H1 (cell line): ENCODE results near the gene PIGL. TPM values are rescaled to one million over a fixed set of nuclear protein-coding genes. Genes with fewer than 3 reads are reported as not detected.

Experiments
- CBX5 ChIP-seq: fragments of 300-800, 300-1000 bp; sonication (generic); IDR thresholded peaks from 2 replicates; pipeline ENCODE4 v1.7.1; 2016; ENCODE audit warnings: antibody characterized with exemption, low read length, low read depth
- CEBPB ChIP-seq: IDR thresholded peaks from 2 replicates; pipeline ENCODE4 v1.6.1; 2012; ENCODE audit warnings: low read depth, low read length
- CHD1 ChIP-seq: IDR thresholded peaks from 2 replicates; pipeline ENCODE4 v1.6.1; 2012; ENCODE audit warnings: low read depth, low read length, improper control_type of control experiment
- CTBP2 ChIP-seq: IDR thresholded peaks from 2 replicates; pipeline ENCODE4 v1.7.0; 2011; ENCODE audit warnings: borderline replicate concordance, mild to moderate bottlenecking, moderate library complexity, mixed read lengths, low read length; ENCODE audit not compliant: insufficient read depth, insufficient read length
- GABPA ChIP-seq: IDR thresholded peaks from 2 replicates; pipeline ENCODE4 v1.6.1; 2011; ENCODE audit warnings: mild to moderate bottlenecking, low read length, moderate library complexity, borderline replicate concordance; ENCODE audit not compliant: insufficient read depth
- KDM4A ChIP-seq: IDR thresholded peaks from one replicate; pipeline ENCODE4 v1.7.1; 2012; ENCODE audit warnings: low read depth, mild to moderate bottlenecking, moderate library complexity, low read length, inconsistent platforms; ENCODE audit not compliant: severe bottlenecking
- NRF1 ChIP-seq: IDR thresholded peaks from 2 replicates; pipeline ENCODE4 v1.6.1; 2011; ENCODE audit warnings: mild to moderate bottlenecking, low read depth, low read length, improper control_type of control experiment
- RAD21 ChIP-seq, 2 experiments: IDR thresholded peaks in 1 of 2; conservative IDR thresholded peaks in 1 of 2; 2 replicates each; pipeline ENCODE4 v1.6.1; 2011; ENCODE audit warnings: low read depth in 2 of 2, low read length in 2 of 2, improper control_type of control experiment in 1 of 2, inconsistent platforms in 1 of 2, mild to moderate bottlenecking in 1 of 2, moderate library complexity in 1 of 2
- RXRA ChIP-seq: IDR thresholded peaks from 2 replicates; pipeline ENCODE4 v1.6.1; 2011; ENCODE audit warnings: low read depth, mild to moderate bottlenecking, low read length, moderate library complexity; ENCODE audit not compliant: insufficient read depth
- TCF12 ChIP-seq: IDR thresholded peaks from 2 replicates; pipeline ENCODE4 v1.6.1; 2011; ENCODE audit warnings: low read depth, mild to moderate bottlenecking, low read length
- TEAD4 ChIP-seq: IDR thresholded peaks from 2 replicates; pipeline ENCODE4 v1.6.1; 2012; ENCODE audit warnings: low read depth, low read length, inconsistent platforms, mixed read lengths
- YY1 ChIP-seq: IDR thresholded peaks from 2 replicates; pipeline ENCODE4 v1.6.1; 2011; ENCODE audit warnings: low read depth, mild to moderate bottlenecking, low read length
- polyA plus RNA-seq, 7 experiments: library from polyadenylated mRNA; depleted of rRNA in 3 of 7; stranded (reverse) in 5 of 7; unstranded in 2 of 7; fragments of >200 nt in 5 of 7; fragments of 200-250 nt in 2 of 7; gene quantifications; 1 replicate in 5 of 7; 2 replicates in 1 of 7; 4 replicates in 1 of 7; pipeline versions ENCODE4 v1.2.1 to v1.2.3, GENCODE V29; 2011 to 2013; ENCODE audit warnings: missing spikeins in 2 of 7, mixed read lengths in 2 of 7
- total RNA-seq: library from RNA; stranded (reverse); fragmentation: NEBNext Ultra II Directional; extraction: Animal tissue kit (Norgen Biotek cat#: 25700); gene quantifications from 2 replicates; pipeline ENCODE4 v1.2.1, GENCODE V29; 2021

The PIGL gene
- total and polyA plus RNA-seq, 2 of the 8 experiments (the other 6 are each of a cell fraction or from before 2014, with no cell fraction given): 28.4 to 30.8 TPM

GRCh38 chr17:16241906-16242399 lies 24.9 kb downstream of the PIGL start (continued):
- TF ChIP-seq CTBP2: no peak
- TF ChIP-seq TEAD4: no peak
- TF ChIP-seq GABPA: no peak
- TF ChIP-seq KDM4A: no peak
- no peak for TF ChIP-seq RAD21 (IDR thresholded peaks at IDR 0.05 in 1 of 2, conservative IDR thresholded peaks at IDR 0.05 in 1 of 2; ENCODE audit: low read depth in 2 of 2, low read length in 2 of 2)
- no peak for TF ChIP-seq CBX5
- TF ChIP-seq TCF12: no peak
- no peak for TF ChIP-seq CHD1
- no peak for TF ChIP-seq YY1
- TF ChIP-seq CEBPB: no peak
- no peak for TF ChIP-seq RXRA
- TF ChIP-seq NRF1: no peak
